AG09319 (cell line): ENCODE results near the gene HTRA1.

Experiments used
- DNase-seq: peaks from one replicate; pipeline ENCODE4 v3.0.0-alpha.2; 2010; ENCODE audit warnings: low read depth; ENCODE audit errors: extremely low read depth
- TF ChIP-seq, protein P1 (sequence below): IDR thresholded peaks from 2 replicates; pipeline ENCODE4 v1.5.1; 2011; ENCODE audit warnings: low read depth, mild to moderate bottlenecking, inconsistent platforms, low read length, moderate library complexity

The HTRA1 gene

DNA sequence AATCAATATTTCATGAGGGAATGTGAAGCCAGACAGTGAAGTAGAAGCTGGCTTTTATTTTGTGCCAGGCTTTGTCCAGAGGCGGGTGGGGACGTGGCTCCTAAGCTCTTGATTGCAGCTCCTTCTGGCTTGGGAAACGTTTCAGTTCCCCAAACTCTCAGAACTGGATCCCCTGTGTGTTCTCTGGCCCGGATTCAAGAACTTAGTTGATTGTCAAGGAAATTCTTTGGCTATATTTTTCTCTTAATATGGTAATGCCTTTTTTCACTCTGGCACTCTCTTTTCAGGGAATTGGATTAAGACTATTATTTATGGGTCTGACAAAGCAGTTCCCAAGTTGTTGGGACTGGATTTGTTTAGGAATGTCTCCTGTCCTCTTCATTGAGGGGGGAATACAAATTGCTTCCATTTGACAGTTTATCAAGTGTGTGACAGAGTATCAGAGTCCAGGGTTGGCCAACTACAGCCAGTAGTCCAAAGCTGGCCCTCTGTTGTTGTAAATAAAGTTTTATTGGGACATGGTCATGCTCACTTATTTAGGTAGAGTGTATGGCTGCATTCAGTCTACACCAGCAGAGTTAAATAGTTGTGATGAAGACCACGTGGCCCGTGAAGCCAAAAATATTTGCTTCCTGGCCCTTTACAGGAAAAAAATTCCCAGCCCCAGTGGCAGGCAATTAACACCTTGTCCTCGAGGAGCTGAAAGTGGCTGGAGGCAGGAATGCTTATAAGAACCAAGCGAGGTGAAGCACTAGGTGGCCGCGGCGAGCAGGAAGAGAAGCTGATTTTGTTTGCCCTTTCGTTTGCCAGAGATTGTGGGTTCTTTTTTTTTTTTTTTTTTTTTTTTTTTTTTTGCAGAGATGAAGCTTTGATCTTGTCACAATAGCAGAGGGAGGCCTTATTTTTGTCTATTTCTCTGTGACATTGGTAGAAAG, 34.3 kb downstream of the HTRA1 start:
- DNase-seq, result peak; percentile 63
- TF ChIP-seq, protein P1, sequence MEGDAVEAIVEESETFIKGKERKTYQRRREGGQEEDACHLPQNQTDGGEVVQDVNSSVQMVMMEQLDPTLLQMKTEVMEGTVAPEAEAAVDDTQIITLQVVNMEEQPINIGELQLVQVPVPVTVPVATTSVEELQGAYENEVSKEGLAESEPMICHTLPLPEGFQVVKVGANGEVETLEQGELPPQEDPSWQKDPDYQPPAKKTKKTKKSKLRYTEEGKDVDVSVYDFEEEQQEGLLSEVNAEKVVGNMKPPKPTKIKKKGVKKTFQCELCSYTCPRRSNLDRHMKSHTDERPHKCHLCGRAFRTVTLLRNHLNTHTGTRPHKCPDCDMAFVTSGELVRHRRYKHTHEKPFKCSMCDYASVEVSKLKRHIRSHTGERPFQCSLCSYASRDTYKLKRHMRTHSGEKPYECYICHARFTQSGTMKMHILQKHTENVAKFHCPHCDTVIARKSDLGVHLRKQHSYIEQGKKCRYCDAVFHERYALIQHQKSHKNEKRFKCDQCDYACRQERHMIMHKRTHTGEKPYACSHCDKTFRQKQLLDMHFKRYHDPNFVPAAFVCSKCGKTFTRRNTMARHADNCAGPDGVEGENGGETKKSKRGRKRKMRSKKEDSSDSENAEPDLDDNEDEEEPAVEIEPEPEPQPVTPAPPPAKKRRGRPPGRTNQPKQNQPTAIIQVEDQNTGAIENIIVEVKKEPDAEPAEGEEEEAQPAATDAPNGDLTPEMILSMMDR, result no peak

DNA sequence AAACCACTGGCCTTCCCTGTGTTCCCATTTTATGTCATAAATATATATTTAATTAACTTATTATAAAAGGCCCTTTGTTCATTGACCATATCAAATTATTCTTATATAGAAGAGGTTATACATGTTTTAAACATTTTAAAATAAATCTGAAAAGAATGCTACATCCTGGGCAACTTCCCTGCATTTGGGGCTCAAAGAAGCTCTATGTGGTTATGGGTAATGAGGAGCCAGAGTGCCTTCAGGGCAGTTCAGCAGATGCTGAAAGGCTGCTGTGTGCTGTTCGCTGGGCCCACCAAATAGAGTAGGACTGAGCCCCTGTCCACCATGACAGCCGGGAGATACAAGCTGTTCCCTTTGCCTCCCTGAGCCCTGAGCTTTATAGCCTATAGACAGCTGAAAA, 35.9 kb downstream of the HTRA1 start:
- TF ChIP-seq, protein P1, result no peak
- no peak for DNase-seq

DNA sequence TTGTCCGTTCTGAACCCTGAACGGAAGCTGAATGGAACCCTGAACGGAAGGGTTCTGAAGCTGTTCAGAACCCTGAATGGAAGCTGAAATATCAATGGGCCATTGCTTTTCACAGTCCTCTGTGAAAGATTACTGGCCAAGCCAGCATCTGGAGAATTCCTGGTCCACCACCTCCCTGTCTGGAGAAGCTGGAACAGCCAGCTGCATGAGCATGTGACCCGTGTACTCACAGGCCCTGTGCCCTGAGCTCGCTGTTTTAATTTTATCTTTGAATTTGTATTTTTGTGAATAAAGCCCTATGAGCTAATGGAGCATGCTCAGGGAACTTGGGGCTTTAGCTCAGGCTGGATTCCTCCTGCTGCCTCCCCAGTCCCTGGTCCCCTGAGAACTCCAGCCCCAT, 37.2 kb downstream of the HTRA1 start:
- no peak for DNase-seq
- TF ChIP-seq, protein P1, result no peak

DNA sequence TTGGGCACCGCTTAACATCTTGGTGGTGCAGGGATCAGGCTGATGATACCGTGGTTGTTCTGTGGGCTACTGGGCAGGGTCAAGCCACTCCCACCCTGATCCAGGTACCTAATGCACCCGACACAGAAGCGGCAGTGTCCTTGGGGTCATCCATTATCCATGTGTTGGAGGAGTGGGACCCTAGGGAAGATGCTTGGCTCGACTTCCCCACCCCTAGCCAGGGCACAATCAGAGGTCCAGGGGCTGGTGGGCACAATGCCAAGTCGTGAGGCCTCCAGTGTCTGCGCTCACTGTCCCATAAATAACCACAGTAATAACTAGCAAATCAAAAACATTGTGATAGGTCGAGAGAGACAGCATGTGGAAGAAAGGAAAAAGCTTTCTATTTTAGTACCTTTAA, 37.7 kb downstream of the HTRA1 start:
- TF ChIP-seq, protein P1, result no peak
- DNase-seq, result no peak

DNA sequence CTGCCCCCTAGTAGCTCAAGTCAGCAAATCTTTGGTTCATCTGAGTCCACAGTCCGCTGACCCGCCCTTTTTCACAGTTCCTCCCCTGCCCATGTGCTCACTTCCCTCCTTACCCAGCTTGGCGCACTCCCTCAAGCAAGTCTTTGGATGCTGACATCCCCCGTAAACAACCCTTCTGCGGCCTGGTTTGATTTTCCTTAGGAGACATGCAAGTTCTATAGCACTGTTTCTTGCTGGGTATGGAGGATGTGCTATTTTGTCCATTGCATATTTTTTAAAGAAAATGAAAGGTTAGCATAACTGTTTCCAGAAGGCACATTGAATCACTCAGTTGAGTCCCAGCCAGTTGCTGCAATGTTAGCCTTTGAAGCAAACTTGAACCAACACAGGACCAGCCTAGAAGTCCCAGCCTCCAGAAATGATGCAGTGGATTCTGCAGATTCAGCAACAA, 38.2 kb downstream of the HTRA1 start:
- TF ChIP-seq, protein P1, result peak; percentile 4; the same call in 1 of the 2 replicates
- peak; percentile 72 for DNase-seq

DNA sequence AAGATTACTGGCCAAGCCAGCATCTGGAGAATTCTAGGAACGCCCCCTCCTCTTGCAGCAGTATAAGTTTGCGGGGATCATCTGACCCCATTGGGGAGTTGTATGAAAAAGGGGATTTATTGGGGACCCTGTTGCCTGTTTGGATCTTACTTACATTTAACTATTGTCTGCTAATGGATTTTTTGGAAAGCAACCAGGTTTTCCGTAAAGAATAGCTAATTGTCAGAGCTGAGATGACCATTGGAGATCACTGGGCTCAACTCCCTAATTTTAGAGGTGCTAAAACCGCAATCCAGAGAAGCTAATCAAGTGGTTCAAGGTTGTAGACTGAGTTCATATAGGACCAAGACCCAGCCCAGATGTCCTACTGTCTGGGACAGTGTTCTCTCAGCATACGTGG, 38.8 kb downstream of the HTRA1 start:
- DNase-seq, result no peak
- TF ChIP-seq, protein P1, result no peak

DNA sequence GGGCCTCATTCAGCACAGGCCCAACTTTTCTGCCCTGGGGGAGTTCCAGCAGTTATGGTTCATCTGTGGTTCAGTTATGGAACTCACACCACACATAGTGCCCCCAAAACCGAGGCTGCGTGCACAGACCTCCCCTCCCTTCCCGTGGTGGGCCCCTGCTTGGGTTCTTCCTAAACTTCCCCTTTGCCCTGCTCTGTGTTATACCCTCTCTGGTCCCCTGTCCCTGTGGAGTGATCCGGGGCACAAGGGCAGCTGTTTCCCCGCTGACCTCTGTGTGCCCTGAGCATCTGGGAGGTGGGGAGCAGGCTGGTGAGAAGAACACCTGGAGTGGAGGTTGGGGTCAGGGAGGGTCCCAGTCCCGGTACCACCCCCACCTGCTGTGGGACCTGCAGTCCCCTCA, 39.4 kb downstream of the HTRA1 start:
- no peak for DNase-seq
- TF ChIP-seq, protein P1, result no peak
